H1 (cell line): ENCODE measurements around the gene OTUD1. TPM values are rescaled to one million over a fixed set of nuclear protein-coding genes. Genes with fewer than 3 reads are reported as not detected.

Source experiments
- CBX8 ChIP-seq: fragments of 300-800, 300-1000 bp; sonication (generic); IDR thresholded peaks from 2 replicates; pipeline ENCODE4 v1.7.1; 2016; ENCODE audit warnings: low read depth, low read length, borderline replicate concordance
- CHD7 ChIP-seq: fragments of 300-600 bp; sonication (generic); IDR thresholded peaks from 2 replicates; pipeline ENCODE4 v1.7.1; 2012; ENCODE audit warnings: low read length, moderate library complexity, mild to moderate bottlenecking, inconsistent platforms; ENCODE audit not compliant: insufficient replicate concordance
- CREB1 ChIP-seq: IDR thresholded peaks from 2 replicates; pipeline ENCODE4 v1.6.1; 2012; ENCODE audit warnings: inconsistent platforms
- CTCF ChIP-seq, 3 experiments: IDR thresholded peaks; 1 replicate in 2 of 3; 2 replicates in 1 of 3; pipeline versions ENCODE4 v1.5.1 to v1.6.1; 2011; ENCODE audit warnings: low read length in 3 of 3, mild to moderate bottlenecking in 3 of 3, inconsistent platforms in 2 of 3, low read depth in 1 of 3, moderate library complexity in 1 of 3; ENCODE audit not compliant: insufficient read depth in 1 of 3; ENCODE audit errors: control extremely low read depth in 1 of 3
- EP300 ChIP-seq, 2 experiments: IDR thresholded peaks; 1 replicate in 1 of 2; 2 replicates in 1 of 2; pipeline ENCODE4 v1.6.1; 2011 to 2012; ENCODE audit warnings: low read depth in 2 of 2, low read length in 2 of 2, mild to moderate bottlenecking in 2 of 2, borderline replicate concordance in 1 of 2, inconsistent platforms in 1 of 2, moderate library complexity in 1 of 2
- EZH2 ChIP-seq: fragments of 200-600 bp; sonication (generic); IDR thresholded peaks from 2 replicates; pipeline ENCODE4 v1.7.1; 2012; ENCODE audit warnings: low read depth, mild to moderate bottlenecking, moderate library complexity, low read length, inconsistent platforms; ENCODE audit not compliant: severe bottlenecking
- polyA plus RNA-seq, 7 experiments: library from polyadenylated mRNA; depleted of rRNA in 3 of 7; stranded (reverse) in 5 of 7; unstranded in 2 of 7; fragments of >200 nt in 5 of 7; fragments of 200-250 nt in 2 of 7; gene quantifications; 1 replicate in 5 of 7; 2 replicates in 1 of 7; 4 replicates in 1 of 7; pipeline versions ENCODE4 v1.2.1 to v1.2.3, GENCODE V29; 2011 to 2013; ENCODE audit warnings: missing spikeins in 2 of 7, mixed read lengths in 2 of 7
- total RNA-seq: library from RNA; stranded (reverse); fragmentation: NEBNext Ultra II Directional; extraction: Animal tissue kit (Norgen Biotek cat#: 25700); gene quantifications from 2 replicates; pipeline ENCODE4 v1.2.1, GENCODE V29; 2021

OTUD1 gene
- total and polyA plus RNA-seq, 2 of the 8 experiments (the other 6 are each of a cell fraction or from before 2014, with no cell fraction given): 1.3 to 7.1 TPM

- TF ChIP-seq CHD7 (no peak), CTCF (IDR thresholded peaks at IDR 0.05; ENCODE audit: control extremely low read depth in 1 of 3, insufficient read depth in 1 of 3, low read depth in 1 of 3, low read length in 3 of 3) (no peak), CBX8 (no peak), EZH2 (no peak), EP300 (IDR thresholded peaks at IDR 0.05; ENCODE audit: borderline replicate concordance in 1 of 2, low read depth in 2 of 2, low read length in 2 of 2) (no peak), CREB1 (no peak)
These were observed 631 bp downstream of the OTUD1 start (continued) for GRCh38 chr10:23439452-23439960.
